HEK293T (cell line): Measurements from ENCODE around the gene PRKAR1B.
"Not testable (repeated sequence)": the region's sequence is repeated elsewhere in the genome, so short reads cannot be mapped to it uniquely, and the experiment has no call there.

Source experiments
- CTCF ChIA-PET: fragments of 350-600 bp; formaldehyde crosslinking; extraction: SDS; loops from one replicate; lab custom pipeline; 2021; ENCODE audit warnings: antibody characterized with exemption, inconsistent platforms; lab: Yijun Ruan, JAX
- POLR2A ChIA-PET: fragments of 350-600 bp; formaldehyde crosslinking; extraction: SDS; loops from one replicate; lab custom pipeline; 2020; ENCODE audit warnings: antibody characterized with exemption, inconsistent platforms; lab: Yijun Ruan, JAX
- DNase-seq: peaks from one replicate; pipeline ENCODE4 v3.0.0; 2012; ENCODE audit warnings: mixed read lengths; ENCODE audit errors: extremely low spot score
- ARNT ChIP-seq: fragments of 450-650 bp; IDR thresholded peaks from 2 replicates; pipeline ENCODE4 v1.6.1; 2017; ENCODE audit warnings: mild to moderate bottlenecking
- BHLHE40 ChIP-seq: fragments of 450-650 bp; IDR thresholded peaks from 2 replicates; pipeline ENCODE4 v1.6.1; 2016; ENCODE audit warnings: mild to moderate bottlenecking, moderate library complexity, borderline replicate concordance
- CTBP1 ChIP-seq: fragments of 450-650 bp; IDR thresholded peaks from 2 replicates; pipeline ENCODE4 v1.6.1; 2016; ENCODE audit warnings: borderline replicate concordance
- ELF4 ChIP-seq: fragments of 450-650 bp; IDR thresholded peaks from 2 replicates; pipeline ENCODE4 v1.6.1; 2017; ENCODE audit warnings: antibody characterized with exemption
- FOXA1 ChIP-seq: fragments of 450-650 bp; IDR thresholded peaks from 2 replicates; pipeline ENCODE4 v1.6.1; 2016; ENCODE audit warnings: mild to moderate bottlenecking
- FOXK2 ChIP-seq: fragments of 450-650 bp; IDR thresholded peaks from 2 replicates; pipeline ENCODE4 v1.6.1; 2016; ENCODE audit warnings: mild to moderate bottlenecking
- FOXM1 ChIP-seq: fragments of 450-650 bp; IDR thresholded peaks from 2 replicates; pipeline ENCODE4 v1.6.1; 2017; ENCODE audit warnings: mild to moderate bottlenecking, borderline replicate concordance
- HDGF ChIP-seq: fragments of 450-650 bp; IDR thresholded peaks from 2 replicates; pipeline ENCODE4 v1.6.1; 2017; ENCODE audit warnings: antibody characterized with exemption, borderline replicate concordance
- LEF1 ChIP-seq: fragments of 450-650 bp; IDR thresholded peaks from 2 replicates; pipeline ENCODE4 v1.6.1; 2017; ENCODE audit warnings: mild to moderate bottlenecking, borderline replicate concordance
- NFRKB ChIP-seq: fragments of 450-650 bp; IDR thresholded peaks from 2 replicates; pipeline ENCODE4 v1.6.1; 2016; ENCODE audit warnings: mild to moderate bottlenecking, moderate library complexity
- PKNOX1 ChIP-seq: fragments of 450-650 bp; IDR thresholded peaks from 2 replicates; pipeline ENCODE4 v1.6.1; 2016
- SP1 ChIP-seq: fragments of 450-650 bp; IDR thresholded peaks from 2 replicates; pipeline ENCODE4 v1.6.1; 2017
- SUZ12 ChIP-seq: fragments of 450-650 bp; IDR thresholded peaks from 2 replicates; pipeline ENCODE4 v1.6.1; 2016; ENCODE audit warnings: mild to moderate bottlenecking
- TARDBP ChIP-seq: fragments of 450-650 bp; IDR thresholded peaks from 2 replicates; pipeline ENCODE4 v1.6.1; 2016
- ZNF384 ChIP-seq: fragments of 450-650 bp; IDR thresholded peaks from 2 replicates; pipeline ENCODE4 v1.6.1; 2016

Gene PRKAR1B

DNA sequence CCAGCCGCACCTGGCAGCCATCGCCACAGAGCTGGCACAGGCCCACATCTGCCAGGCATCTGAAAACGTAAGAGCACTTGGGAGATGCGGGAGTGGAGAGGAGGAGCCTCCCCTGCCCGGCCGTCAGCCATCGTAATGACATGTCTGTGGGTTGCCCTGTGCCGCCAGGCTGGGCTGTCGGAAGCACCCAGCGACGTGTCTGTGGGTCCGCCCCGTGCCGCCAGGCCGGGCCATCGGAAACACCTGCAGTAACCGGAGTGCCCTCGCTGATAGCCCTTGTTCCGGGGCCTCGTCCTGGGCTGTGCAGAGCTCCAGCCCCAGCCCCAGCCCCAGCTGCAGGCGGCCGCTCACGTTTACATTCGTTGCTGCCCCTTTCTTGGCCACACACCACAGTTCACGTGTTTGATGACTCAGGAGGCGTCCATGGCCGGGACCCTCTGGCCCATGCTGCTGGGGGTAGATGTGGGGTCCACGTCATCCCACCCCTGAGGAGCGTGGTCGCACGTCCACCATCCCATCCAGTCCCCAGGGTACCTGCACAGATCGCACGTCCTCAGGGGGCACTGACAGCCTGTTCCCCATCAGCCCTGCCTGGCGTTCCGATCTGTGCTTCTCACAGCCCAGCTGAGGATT is 30.0 kb upstream of the PRKAR1B start:
- POLR2A ChIA-PET, result no interaction called here
- DNase-seq, result no peak
- TF ChIP-seq ARNT (no peak), LEF1 (no peak), FOXM1 (no peak), ZNF384 (no peak), CTBP1 (no peak), HDGF (no peak), SP1 (no peak), BHLHE40 (no peak), ELF4 (no peak), TARDBP (no peak), NFRKB (no peak), PKNOX1 (no peak), FOXA1 (no peak), FOXK2 (no peak)
- CTCF ChIA-PET, result no interaction called here

DNA sequence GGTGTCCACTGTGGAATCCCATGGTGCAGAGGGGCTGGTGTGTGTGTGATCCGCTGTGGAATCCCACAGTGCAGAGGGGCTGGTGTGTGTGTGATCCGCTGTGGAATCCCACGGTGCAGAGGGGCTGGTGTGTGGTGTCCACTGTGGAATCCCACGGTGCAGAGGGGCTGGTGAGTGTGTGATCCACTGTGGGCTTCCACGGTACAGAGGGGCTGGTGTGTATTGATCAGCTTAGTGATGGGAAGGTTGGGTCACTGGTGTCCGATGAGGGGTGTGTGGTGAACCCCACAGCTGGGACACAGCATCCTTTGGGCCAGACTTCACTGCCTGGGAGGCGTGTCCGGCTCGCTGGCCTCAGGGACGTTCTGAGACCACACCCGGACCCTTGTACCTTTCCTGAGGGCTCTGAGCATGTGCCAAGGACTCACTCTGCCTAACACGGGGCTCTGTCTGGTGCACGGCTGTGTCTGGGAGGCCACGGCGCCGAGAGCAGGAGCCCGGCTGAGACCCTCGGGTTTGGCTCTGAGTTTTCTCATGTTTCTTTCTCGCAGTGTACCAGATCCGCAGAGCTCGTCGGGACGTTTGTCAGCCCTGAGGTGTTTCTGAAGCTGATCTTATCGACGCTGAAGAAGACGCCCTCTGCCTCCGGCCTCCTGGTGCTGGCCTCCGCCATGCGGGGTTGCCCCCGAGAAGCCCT is 29.3 kb upstream of the PRKAR1B start:
- ChIA-PET POLR2A (no interaction called here), CTCF (no interaction called here)
- no peak for DNase-seq
- TF ChIP-seq LEF1 (no peak), SP1 (no peak), BHLHE40 (no peak), SUZ12 (no peak), FOXA1 (no peak), FOXM1 (no peak), TARDBP (no peak), ARNT (no peak), ZNF384 (no peak)

GRCh38 chr7:755413-755805 is 28.3 kb upstream of the PRKAR1B start:
- ChIA-PET POLR2A (no interaction called here), CTCF (interaction anchor here (0.7 kb wide), 1 partner anchor 13 kb away, joined by 3 read pairs; no protein-coding TSS in a partner anchor)
- TF ChIP-seq PKNOX1, result no peak
- no peak for TF ChIP-seq FOXM1
- no peak for TF ChIP-seq ZNF384
- TF ChIP-seq FOXK2, result no peak
- TF ChIP-seq BHLHE40, result no peak
- TF ChIP-seq CTBP1, result no peak
- DNase-seq, result no peak

DNA sequence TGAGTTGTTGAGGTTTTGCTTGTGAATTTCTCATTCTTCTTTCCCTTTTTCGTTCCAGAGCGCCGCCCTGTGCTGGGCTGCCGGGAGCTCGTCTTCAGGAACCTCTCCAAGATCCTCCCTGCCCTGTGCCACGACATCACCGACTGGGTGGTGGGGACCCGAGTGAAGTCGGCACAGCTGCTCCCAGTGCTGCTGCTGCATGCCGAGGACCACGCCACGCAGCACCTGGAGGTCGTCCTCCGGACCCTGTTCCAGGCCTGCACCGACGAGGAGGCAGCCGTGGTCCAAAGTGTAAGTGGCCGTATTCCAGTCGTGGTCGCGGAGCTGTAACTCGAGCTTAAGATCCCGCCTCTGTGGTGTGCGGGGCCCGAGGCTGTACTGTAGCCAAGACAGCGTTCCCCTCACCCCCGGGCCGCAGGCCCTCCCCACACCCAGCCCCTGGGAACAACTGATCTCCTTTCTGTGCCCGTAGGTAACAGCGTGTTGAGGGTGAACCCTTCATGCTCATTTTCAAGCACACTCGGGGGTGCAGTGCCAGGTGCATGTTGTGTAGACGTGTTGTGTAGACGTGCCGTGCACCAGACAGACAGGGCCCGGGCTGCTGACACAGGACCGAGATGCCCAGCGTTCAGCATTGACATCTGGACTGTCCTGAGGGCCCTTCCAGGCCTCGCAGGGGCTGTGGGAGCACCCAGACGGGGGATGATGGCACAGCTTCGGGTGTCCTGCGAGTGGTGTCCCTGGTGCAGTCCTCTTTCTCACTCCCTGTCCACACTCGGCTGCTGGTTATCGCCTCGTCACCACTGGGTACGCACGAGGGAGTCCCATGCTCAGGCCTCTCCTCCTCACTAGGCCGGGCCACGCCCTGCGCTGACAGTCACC is 27.7 kb upstream of the PRKAR1B start:
- ChIA-PET CTCF (interaction anchor here (0.7 kb wide), 1 partner anchor 13 kb away, joined by 3 read pairs; no protein-coding TSS in a partner anchor), POLR2A (no interaction called here)
- DNase-seq, result no peak
- TF ChIP-seq TARDBP, result no peak
- TF ChIP-seq PKNOX1, result no peak
- TF ChIP-seq NFRKB, result no peak
- no peak for TF ChIP-seq ELF4

DNA sequence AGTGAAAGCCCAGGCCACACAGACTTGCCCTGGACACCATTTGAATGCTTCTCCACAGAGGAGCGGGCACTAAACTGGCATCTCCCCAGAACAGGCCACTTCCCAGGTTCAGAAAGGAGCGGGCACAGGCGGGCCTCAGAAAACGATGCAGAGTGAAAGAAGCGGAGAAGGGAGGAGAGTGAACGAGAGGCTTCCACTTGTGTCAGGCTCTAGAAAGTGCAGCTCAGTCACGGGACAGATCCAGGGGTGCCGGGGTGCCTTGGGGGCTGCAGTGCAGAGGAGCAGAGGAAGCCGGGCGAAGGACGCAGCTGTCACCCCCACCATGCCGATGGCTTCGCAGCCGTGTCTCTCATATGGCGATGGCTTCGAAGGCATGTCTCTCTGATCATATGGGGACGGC is 26.1 kb upstream of the PRKAR1B start:
- ChIA-PET POLR2A (no interaction called here), CTCF (no interaction called here)
- DNase-seq, result no peak
- TF ChIP-seq ELF4, result no peak
- TF ChIP-seq HDGF, result no peak
- no peak for TF ChIP-seq LEF1
- no peak for TF ChIP-seq ZNF384
- no peak for TF ChIP-seq NFRKB
- TF ChIP-seq BHLHE40, result no peak
- no peak for TF ChIP-seq CTBP1
- TF ChIP-seq SUZ12, result no peak
- no peak for TF ChIP-seq FOXK2
- TF ChIP-seq PKNOX1, result no peak
- TF ChIP-seq FOXA1, result no peak
- no peak for TF ChIP-seq SP1
- no peak for TF ChIP-seq FOXM1

DNA sequence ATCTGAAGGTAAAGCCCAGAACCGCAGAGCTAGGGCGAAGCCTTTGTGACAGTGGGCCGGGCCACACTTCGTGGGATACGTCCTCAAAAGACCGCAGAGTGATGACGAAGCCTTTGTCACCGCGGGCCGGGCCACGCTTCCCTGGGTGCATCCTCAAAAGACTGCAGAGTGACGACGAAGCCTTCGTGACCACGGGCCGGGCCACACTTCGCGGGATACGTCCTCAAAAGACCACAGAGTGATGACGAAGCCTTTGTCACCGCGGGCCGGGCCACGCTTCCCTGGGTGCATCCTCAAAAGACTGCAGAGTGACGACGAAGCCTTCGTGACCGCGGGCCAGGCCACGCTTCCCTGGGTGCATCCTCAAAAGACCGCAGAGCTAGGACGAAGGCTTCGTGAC is 25.2 kb upstream of the PRKAR1B start:
- POLR2A ChIA-PET, CTCF ChIA-PET, DNase-seq: not testable (repeated sequence)
